SH-SY5Y (cell line): Measurements from ENCODE around the gene PSMD5.

Experiments used
- GATA2 ChIP-seq: IDR thresholded peaks from 2 replicates; pipeline ENCODE4 v1.6.1; 2011; ENCODE audit warnings: mild to moderate bottlenecking, low read depth, low read length
- GATA3 ChIP-seq: IDR thresholded peaks from 2 replicates; pipeline ENCODE4 v1.6.1; 2011; ENCODE audit warnings: low read depth, mild to moderate bottlenecking, low read length, moderate library complexity

DNA sequence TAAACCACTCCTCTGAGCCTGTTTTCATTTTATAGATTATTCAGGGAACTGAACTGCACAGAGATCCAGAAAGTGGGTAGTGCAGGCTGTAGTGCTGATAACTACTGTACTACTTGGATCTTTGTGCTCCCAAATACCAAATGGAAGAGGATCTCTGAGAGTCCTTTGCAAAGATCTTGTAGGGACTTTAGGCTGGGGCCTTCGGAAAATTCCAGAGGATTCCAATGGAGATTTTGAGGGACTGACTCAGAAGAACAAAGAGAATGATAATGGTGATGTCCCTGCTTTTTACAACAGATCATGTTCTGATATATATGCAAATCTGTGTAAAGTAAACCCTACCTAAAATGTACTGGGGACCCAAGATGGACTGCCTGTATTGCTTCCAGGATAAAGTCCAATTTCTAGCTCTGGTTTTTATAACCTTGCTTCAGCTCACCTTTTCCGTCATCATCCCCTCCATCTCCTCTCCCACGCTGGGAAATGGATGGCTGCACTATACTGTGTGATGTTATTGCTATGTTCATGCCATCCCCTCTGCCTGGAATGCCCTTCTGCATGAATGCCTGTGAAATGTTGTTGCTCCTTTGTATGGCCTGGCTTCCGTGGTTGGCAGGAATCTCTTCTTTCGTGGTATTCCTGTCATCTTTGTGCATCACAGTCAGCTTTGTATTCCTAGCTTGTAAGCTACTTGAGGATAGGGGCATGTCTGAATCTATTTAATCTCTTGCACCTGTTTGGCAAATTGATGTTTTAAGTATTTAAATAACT lies 9.7 kb upstream of the PSMD5 start:
- TF ChIP-seq GATA2 (no peak), GATA3 (no peak)
